HFF-Myc (cell line): ENCODE data around the gene MED29.

Experiments
- DNase-seq: peaks from one replicate; pipeline ENCODE4 v3.0.0-alpha.2; 2011; ENCODE audit warnings: low read depth; ENCODE audit errors: extremely low read depth
- H3K4me3 ChIP-seq: replicated peaks from 2 replicates; pipeline ENCODE4 v1.5.1; 2011; ENCODE audit warnings: low read depth, mild to moderate bottlenecking, control low read depth, low read length
- TF ChIP-seq, protein P1 (sequence below): IDR thresholded peaks from 2 replicates; pipeline ENCODE4 v1.5.1; 2012; ENCODE audit warnings: mild to moderate bottlenecking, low read depth, low read length, control low read depth; ENCODE audit errors: missing control alignments

MED29 gene

DNA sequence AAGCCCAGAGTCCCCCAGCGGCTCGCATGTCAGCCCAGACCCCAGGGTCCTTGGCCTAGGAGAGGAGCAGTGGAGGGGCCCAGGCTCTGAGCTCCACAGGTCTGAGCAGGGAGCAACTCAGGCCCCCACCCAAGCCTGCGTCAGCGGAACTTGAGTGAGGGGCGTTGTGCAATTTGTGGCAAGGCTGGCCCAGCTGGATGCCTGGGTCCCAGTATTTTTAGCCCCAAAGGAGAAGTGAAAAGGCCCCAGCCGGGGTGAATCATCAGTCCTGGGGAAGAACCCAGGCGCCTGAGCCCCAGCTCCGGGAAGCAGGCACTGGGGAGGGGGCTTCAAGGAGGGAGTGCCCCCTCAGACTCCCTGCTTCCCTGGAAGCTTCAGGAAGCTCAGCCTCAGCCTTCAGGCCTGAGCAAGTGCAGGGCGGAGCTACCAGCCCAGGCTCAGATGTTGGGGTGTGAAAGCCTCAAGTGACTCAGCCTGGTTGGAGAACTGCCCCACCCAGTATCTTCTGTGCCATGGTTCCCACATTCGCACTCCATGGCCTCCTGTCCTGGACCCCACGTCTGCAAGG is 7.2 kb downstream of the MED29 start:
- DNase-seq, result no peak
- TF ChIP-seq, protein P1, sequence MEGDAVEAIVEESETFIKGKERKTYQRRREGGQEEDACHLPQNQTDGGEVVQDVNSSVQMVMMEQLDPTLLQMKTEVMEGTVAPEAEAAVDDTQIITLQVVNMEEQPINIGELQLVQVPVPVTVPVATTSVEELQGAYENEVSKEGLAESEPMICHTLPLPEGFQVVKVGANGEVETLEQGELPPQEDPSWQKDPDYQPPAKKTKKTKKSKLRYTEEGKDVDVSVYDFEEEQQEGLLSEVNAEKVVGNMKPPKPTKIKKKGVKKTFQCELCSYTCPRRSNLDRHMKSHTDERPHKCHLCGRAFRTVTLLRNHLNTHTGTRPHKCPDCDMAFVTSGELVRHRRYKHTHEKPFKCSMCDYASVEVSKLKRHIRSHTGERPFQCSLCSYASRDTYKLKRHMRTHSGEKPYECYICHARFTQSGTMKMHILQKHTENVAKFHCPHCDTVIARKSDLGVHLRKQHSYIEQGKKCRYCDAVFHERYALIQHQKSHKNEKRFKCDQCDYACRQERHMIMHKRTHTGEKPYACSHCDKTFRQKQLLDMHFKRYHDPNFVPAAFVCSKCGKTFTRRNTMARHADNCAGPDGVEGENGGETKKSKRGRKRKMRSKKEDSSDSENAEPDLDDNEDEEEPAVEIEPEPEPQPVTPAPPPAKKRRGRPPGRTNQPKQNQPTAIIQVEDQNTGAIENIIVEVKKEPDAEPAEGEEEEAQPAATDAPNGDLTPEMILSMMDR, result no peak
- no peak overlapping the region for H3K4me3 ChIP-seq

DNA sequence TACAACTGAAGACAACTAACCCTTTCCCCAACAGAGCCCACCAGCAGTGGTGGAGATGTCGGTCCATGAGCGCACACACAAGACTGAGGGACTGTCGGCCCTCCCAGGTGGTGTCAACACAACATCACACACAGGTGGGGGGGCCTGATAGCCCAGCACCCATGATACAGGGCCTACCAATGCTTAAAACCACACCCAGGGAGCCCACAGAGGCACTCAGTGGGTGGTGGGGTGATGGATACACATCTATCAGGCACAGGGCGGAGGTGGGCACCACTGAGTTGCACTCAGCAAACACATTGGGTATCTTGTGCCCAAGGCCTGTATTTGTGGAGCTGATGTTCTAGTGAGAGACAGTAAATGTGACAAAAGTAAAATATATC is 8.5 kb downstream of the MED29 start:
- TF ChIP-seq, protein P1, result no peak
- H3K4me3 ChIP-seq, result no peak overlapping the region
- DNase-seq, result no peak

DNA sequence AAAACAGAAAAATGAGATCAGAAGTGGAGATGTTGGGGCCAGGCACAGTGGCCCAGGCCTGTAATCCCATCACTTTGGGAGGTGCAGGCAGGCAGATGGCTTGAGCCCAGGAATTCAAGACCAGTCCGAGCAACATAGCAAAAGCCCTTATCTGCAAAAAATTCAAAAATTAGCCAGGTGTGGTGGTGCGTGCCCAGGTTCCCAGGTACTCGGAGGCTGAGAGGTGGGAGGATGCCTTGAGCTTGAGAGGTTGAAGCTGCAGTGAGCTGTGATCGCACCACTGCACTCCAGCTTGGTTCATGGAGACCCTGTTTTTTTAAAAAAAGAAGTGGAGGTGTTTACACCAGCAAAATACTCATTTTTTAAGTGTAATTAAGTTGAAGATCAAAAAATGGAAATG is 8.9 kb downstream of the MED29 start:
- TF ChIP-seq, protein P1, result no peak
- no peak overlapping the region for H3K4me3 ChIP-seq
- DNase-seq, result no peak

DNA sequence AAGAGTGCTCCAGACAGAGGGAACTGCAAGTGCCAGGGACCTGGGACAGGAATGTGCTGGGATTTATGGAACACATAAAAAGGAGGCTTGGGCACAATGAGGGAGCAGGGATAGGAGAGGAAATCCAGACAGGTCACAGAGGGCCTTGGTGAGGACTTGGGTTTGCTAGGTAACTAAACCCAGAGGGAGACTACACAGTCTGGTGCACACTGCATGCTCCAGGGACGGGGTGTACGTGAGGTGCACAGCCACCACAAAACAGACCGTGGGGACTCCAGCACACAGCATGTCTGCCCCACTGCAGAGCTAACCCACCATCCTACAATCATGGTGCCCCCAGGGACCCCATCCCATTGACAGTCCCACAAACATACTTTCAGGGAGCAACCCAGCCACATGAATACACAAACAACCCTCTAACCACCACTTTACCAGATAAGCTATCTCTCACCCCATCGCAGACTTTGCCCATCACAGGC is 9.9 kb downstream of the MED29 start:
- no peak for DNase-seq
- no peak overlapping the region for H3K4me3 ChIP-seq
- TF ChIP-seq, protein P1, result no peak

DNA sequence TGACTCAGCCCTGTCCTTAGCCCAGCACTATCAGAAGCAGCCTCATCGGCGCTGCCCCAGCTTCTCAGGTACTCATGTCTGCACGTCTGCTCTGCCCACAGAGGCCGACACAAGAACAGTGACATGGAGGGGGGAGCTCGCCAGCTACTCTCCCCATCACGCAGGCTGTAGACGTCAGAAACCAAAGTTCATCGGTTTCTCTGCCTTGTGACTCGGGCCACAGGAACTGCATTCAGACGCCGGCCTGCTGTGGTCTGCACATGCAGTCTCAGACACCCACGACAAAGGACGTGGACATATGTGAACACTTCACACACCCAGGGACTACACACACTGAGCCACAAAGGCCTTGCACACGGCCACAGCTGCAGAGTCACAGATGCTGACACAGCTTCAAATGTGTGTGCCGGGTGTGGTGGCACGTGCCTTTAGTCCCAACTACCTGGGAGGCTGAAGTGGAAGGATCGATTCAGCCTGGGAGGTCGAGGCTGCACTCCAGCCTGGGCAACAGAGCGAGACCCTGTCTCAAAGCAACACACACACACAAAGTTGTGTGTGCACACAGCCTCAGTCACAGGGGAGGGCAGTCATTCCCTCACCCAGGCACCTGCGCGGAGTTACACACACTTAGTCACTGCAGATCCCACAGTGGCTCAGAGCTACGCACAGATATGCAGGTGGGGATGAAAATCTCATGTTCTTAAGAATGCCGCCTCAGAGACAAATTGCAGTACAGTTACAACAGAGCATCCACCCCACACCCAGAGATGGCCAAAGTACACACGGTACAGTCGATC is 10.6 kb downstream of the MED29 start:
- DNase-seq, result no peak
- no peak overlapping the region for H3K4me3 ChIP-seq
- TF ChIP-seq, protein P1, result no peak

DNA sequence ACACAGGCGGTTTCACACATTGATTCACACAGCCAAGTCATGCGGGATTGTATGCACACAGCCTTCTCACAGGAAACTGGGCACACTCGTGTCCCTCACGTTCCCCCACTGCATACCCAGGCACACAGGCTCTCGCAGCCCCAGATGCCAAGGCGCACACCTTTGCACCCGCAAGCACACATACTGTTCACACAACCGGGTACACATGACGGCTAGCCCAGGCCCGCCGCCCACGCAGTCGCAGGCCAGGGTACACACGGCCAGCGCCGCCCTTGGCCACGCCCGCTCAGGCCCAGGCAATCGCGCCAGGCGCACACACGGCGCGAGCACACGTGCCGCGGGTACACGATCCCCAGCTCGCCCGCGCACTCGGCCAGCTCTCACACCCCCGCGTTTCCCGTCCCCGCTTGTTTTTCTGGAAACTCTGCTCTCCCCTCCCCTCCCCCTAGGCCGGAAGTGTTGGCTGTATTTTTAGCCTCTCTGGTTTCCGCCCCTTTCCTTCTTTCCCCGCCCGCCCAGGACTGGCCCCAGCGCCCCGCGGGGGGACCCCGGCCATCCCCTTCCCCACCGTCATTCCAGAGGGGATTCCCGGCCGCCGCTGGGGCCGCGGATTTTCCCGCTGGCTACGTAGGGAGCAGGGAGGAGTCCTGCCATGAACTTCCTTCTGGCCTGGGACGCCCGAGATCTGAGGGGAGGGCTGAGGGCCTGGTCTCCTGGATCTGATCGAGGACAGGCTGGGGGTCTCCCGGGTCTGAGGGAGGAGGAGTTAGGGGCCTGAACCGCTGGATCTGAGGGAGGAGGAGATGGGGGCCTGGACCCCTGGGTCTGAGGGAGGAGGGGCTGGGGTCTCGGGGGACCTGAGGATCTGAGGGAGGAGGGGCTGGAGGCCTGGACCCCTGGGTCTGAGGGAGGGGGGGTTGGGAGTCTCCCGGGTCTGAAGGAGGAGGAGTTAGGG is 11.4 kb downstream of the MED29 start:
- TF ChIP-seq, protein P1, result no peak
- peak; percentile 73 for DNase-seq

More for the DNA sequence above, 11.4 kb downstream of the MED29 start:
- H3K4me3 ChIP-seq, result peak overlapping the region; percentile 40
